HepG2 (cell line): ENCODE measurements around the gene KATNB1. TPM values are rescaled to one million over a fixed set of nuclear protein-coding genes. Genes with fewer than 3 reads are reported as not detected.

Experiments
- E2F5 ChIP-seq: sonication (generic); formaldehyde crosslinking; conservative IDR thresholded peaks from 2 replicates; pipeline ENCODE4 v1.4.0; 2020; ENCODE audit warnings: missing genetic modification reagents
- FOXJ3 ChIP-seq: sonication (generic); formaldehyde crosslinking; IDR thresholded peaks from 2 replicates; pipeline ENCODE4 v1.4.0; 2020; ENCODE audit warnings: missing genetic modification reagents, mild to moderate bottlenecking, borderline replicate concordance
- GFI1 ChIP-seq: sonication (generic); formaldehyde crosslinking; IDR thresholded peaks from 2 replicates; pipeline ENCODE4 v1.5.0; 2020; ENCODE audit warnings: missing genetic modification reagents, mild to moderate bottlenecking, borderline replicate concordance
- KLF15 ChIP-seq: sonication (generic); formaldehyde crosslinking; IDR thresholded peaks from 2 replicates; pipeline ENCODE4 v1.8.1; 2023; ENCODE audit warnings: borderline replicate concordance, mild to moderate bottlenecking, inconsistent platforms, missing genetic modification reagents, mixed read lengths
- KLF6 ChIP-seq: IDR thresholded peaks from 2 replicates; pipeline ENCODE4 v1.8.0; 2016; ENCODE audit warnings: missing biosample characterization, missing genetic modification reagents
- MTA1 ChIP-seq: sonication (generic); formaldehyde crosslinking; IDR thresholded peaks from 2 replicates; pipeline ENCODE4 v1.4.0; 2020; ENCODE audit warnings: missing genetic modification reagents, mild to moderate bottlenecking, borderline replicate concordance
- RORA ChIP-seq: sonication (generic); formaldehyde crosslinking; IDR thresholded peaks from 2 replicates; pipeline ENCODE4 v1.5.0; 2020; ENCODE audit warnings: mild to moderate bottlenecking, missing genetic modification reagents, moderate library complexity
- TERF1 ChIP-seq: sonication (generic); formaldehyde crosslinking; IDR thresholded peaks from 2 replicates; pipeline ENCODE4 v1.8.0; 2022; ENCODE audit warnings: mild to moderate bottlenecking, missing genetic modification reagents, moderate library complexity
- TFDP1 ChIP-seq: IDR thresholded peaks from 2 replicates; pipeline ENCODE4 v1.6.1; 2016; ENCODE audit warnings: missing compliant biosample characterization, missing genetic modification reagents, borderline replicate concordance
- ZBTB4 ChIP-seq: sonication (generic); formaldehyde crosslinking; IDR thresholded peaks from 2 replicates; pipeline ENCODE4 v1.4.0; 2020; ENCODE audit warnings: missing genetic modification reagents, mild to moderate bottlenecking, borderline replicate concordance
- ZBTB8A ChIP-seq: sonication (generic); formaldehyde crosslinking; IDR thresholded peaks from 2 replicates; pipeline ENCODE4 v1.4.0; 2020; ENCODE audit warnings: mild to moderate bottlenecking, low read depth, missing genetic modification reagents, borderline replicate concordance
- ZFP36L1 ChIP-seq: sonication (generic); formaldehyde crosslinking; IDR thresholded peaks from 2 replicates; pipeline ENCODE4 v1.8.0; 2022; ENCODE audit warnings: mild to moderate bottlenecking, missing genetic modification reagents, moderate library complexity
- ZNF224 ChIP-seq: sonication (generic); formaldehyde crosslinking; IDR thresholded peaks from 2 replicates; pipeline ENCODE4 v1.5.0; 2020; ENCODE audit warnings: mild to moderate bottlenecking, missing genetic modification reagents
- ZNF225 ChIP-seq: sonication (generic); formaldehyde crosslinking; IDR thresholded peaks from 2 replicates; pipeline ENCODE4 v1.4.0; 2020; ENCODE audit warnings: mild to moderate bottlenecking, missing genetic modification reagents
- ZNF441 ChIP-seq: sonication (generic); formaldehyde crosslinking; IDR thresholded peaks from 2 replicates; pipeline ENCODE4 v1.7.0; 2021; ENCODE audit warnings: missing genetic modification reagents, borderline replicate concordance
- polyA plus RNA-seq, 8 experiments: library from polyadenylated mRNA; depleted of rRNA in 3 of 8; stranded (reverse) in 7 of 8; unstranded in 1 of 8; fragments of >200 nt; fragmentation: Illumina TruSeq in 4 of 8; extraction: Trizol in 4 of 8; gene quantifications; 2 replicates each; pipeline versions ENCODE4 v1.2.1 to v1.2.3, GENCODE V29; 2011 to 2016; ENCODE audit warnings: low read depth in 4 of 8, missing spikeins in 1 of 8, mixed read lengths in 1 of 8; ENCODE audit not compliant: insufficient read depth in 1 of 8
- total RNA-seq, 5 experiments: library from RNA; depleted of rRNA; stranded (reverse); fragments of >200 nt; fragmentation: Illumina TruSeq; extraction: Trizol; gene quantifications; 2 replicates each; pipeline ENCODE4 v1.2.3, GENCODE V29; 2016; ENCODE audit warnings: low read depth in 1 of 5
- TF ChIP-seq, protein P1 (sequence below): sonication (generic); formaldehyde crosslinking; IDR thresholded peaks from 2 replicates; pipeline ENCODE4 v1.9.0; 2022; ENCODE audit warnings: low read depth, missing genetic modification reagents
- TF ChIP-seq, protein P2 (sequence below): sonication (generic); formaldehyde crosslinking; IDR thresholded peaks from 2 replicates; pipeline ENCODE4 v1.5.1; 2020; ENCODE audit warnings: missing genetic modification reagents, mild to moderate bottlenecking, borderline replicate concordance

KATNB1 gene
- total and polyA plus RNA-seq, 2 of the 13 experiments (the other 11 are each of a cell fraction or from before 2014, with no cell fraction given), result 31.5 to 43.5 TPM

GRCh38 chr16:57781741-57782606 lies 46.4 kb downstream of the KATNB1 start (continued):
- TF ChIP-seq ZBTB4 (CRISPR knock-in tag), result no peak
- no peak for TF ChIP-seq E2F5 (CRISPR knock-in tag)
- TF ChIP-seq, protein P1, sequence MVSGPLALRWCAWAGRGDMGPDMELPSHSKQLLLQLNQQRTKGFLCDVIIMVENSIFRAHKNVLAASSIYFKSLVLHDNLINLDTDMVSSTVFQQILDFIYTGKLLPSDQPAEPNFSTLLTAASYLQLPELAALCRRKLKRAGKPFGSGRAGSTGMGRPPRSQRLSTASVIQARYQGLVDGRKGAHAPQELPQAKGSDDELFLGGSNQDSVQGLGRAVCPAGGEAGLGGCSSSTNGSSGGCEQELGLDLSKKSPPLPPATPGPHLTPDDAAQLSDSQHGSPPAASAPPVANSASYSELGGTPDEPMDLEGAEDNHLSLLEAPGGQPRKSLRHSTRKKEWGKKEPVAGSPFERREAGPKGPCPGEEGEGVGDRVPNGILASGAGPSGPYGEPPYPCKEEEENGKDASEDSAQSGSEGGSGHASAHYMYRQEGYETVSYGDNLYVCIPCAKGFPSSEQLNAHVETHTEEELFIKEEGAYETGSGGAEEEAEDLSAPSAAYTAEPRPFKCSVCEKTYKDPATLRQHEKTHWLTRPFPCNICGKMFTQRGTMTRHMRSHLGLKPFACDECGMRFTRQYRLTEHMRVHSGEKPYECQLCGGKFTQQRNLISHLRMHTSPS (CRISPR knock-in tag), result no peak; the same call in 1 of the 2 replicates
- TF ChIP-seq RORA, result no peak
- TF ChIP-seq TERF1 (CRISPR knock-in tag), result no peak
- TF ChIP-seq KLF15 (CRISPR knock-in tag), result no peak
- TF ChIP-seq GFI1 (CRISPR knock-in tag), result peak; percentile 49; the same call in 1 of the 2 replicates
- TF ChIP-seq, protein P2, sequence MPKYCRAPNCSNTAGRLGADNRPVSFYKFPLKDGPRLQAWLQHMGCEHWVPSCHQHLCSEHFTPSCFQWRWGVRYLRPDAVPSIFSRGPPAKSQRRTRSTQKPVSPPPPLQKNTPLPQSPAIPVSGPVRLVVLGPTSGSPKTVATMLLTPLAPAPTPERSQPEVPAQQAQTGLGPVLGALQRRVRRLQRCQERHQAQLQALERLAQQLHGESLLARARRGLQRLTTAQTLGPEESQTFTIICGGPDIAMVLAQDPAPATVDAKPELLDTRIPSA (CRISPR knock-in tag), result 0 out of 2 replicates have a peak, but pooled peaks have one; percentile 47
- peak; percentile 42; the same call in 1 of the 2 replicates for TF ChIP-seq ZNF224
- peak; percentile 36; the same call in 1 of the 2 replicates for TF ChIP-seq FOXJ3 (CRISPR knock-in tag)
- TF ChIP-seq ZNF441, result no peak
- no peak for TF ChIP-seq KLF6 (CRISPR knock-in tag)
- TF ChIP-seq MTA1 (CRISPR knock-in tag), result peak; percentile 89
- 0 out of 2 replicates have a peak, but pooled peaks have one; percentile 11 for TF ChIP-seq ZNF225
- TF ChIP-seq ZFP36L1 (CRISPR knock-in tag), result no peak
- peak; percentile 64 for TF ChIP-seq TFDP1 (CRISPR knock-in tag)
- TF ChIP-seq ZBTB8A (CRISPR knock-in tag), result no peak
